Mesenchymal stem cell (in vitro differentiated cells and primary cell): ENCODE measurements around the gene NUDCD3.
A peak's percentile ranks its signal among the peaks of the same experiment; 100 is the strongest.

Experiments used
- DNase-seq: peaks from one replicate; pipeline ENCODE4 v3.0.0-alpha.2; 2013
- H2AFZ ChIP-seq: one replicate; pipeline ENCODE4 v1.6.1; 2013; ENCODE audit warnings: low read depth, mild to moderate bottlenecking, control low read depth, inconsistent platforms, low read length, moderate library complexity
- H2AK5ac ChIP-seq: 2 replicates; pipeline ENCODE4 v1.6.1; 2013; ENCODE audit warnings: low read length, moderate library complexity, mild to moderate bottlenecking, inconsistent platforms; ENCODE audit not compliant: severe bottlenecking
- H2BK120ac ChIP-seq: one replicate; pipeline ENCODE4 v1.6.1; 2013; ENCODE audit warnings: low read depth, mild to moderate bottlenecking, inconsistent platforms, low read length, moderate library complexity
- H2BK12ac ChIP-seq, 2 experiments: one replicate each; pipeline ENCODE4 v1.6.1; 2013; ENCODE audit warnings: inconsistent platforms in 2 of 2, low read length in 2 of 2, mild to moderate bottlenecking in 2 of 2, moderate library complexity in 2 of 2, control low read depth in 1 of 2
- H2BK15ac ChIP-seq: one replicate; pipeline ENCODE4 v1.6.1; 2013; ENCODE audit warnings: mild to moderate bottlenecking, low read depth, inconsistent platforms; ENCODE audit not compliant: poor library complexity, severe bottlenecking
- H2BK5ac ChIP-seq: 2 replicates; pipeline ENCODE4 v1.6.1; 2013; ENCODE audit warnings: low read depth, mild to moderate bottlenecking, low read length, control low read depth, inconsistent platforms; ENCODE audit not compliant: poor library complexity, severe bottlenecking
- H3K14ac ChIP-seq, 2 experiments: one replicate each; pipeline ENCODE4 v1.6.1; 2013; ENCODE audit warnings: inconsistent platforms in 2 of 2, low read length in 2 of 2, control low read depth in 1 of 2, mild to moderate bottlenecking in 1 of 2, moderate library complexity in 1 of 2
- H3K18ac ChIP-seq, 2 experiments: one replicate each; pipeline ENCODE4 v1.6.1; 2013; ENCODE audit warnings: inconsistent platforms in 2 of 2, low read length in 2 of 2, control low read depth in 1 of 2, low read depth in 1 of 2, mild to moderate bottlenecking in 1 of 2
- H3K23ac ChIP-seq, 2 experiments: one replicate each; pipeline ENCODE4 v1.6.1; 2013; ENCODE audit warnings: inconsistent platforms in 2 of 2, low read length in 2 of 2, mild to moderate bottlenecking in 2 of 2, moderate library complexity in 2 of 2, control low read depth in 1 of 2
- H3K27ac ChIP-seq: 2 replicates; pipeline ENCODE4 v1.5.1; 2013; ENCODE audit warnings: mild to moderate bottlenecking, moderate library complexity, low read length, control low read depth, inconsistent platforms; ENCODE audit not compliant: poor library complexity, severe bottlenecking
- H3K27me3 ChIP-seq, 2 experiments: 2 replicates each; pipeline versions ENCODE4 v1.6.1 to v1.7.0; 2013; ENCODE audit warnings: low read length in 2 of 2, mild to moderate bottlenecking in 2 of 2, moderate library complexity in 2 of 2, control low read depth in 1 of 2, inconsistent platforms in 1 of 2; ENCODE audit not compliant: control insufficient read depth in 1 of 2, insufficient read depth in 1 of 2
- H3K36me3 ChIP-seq, 2 experiments: 2 replicates each; pipeline versions ENCODE4 v1.6.1 to v1.7.0; 2013; ENCODE audit warnings: low read length in 2 of 2, control low read depth in 1 of 2, inconsistent platforms in 1 of 2, low read depth in 1 of 2, mild to moderate bottlenecking in 1 of 2; ENCODE audit not compliant: insufficient read depth in 2 of 2, control insufficient read depth in 1 of 2
- H3K4ac ChIP-seq, 2 experiments: one replicate each; pipeline ENCODE4 v1.6.1; 2013; ENCODE audit warnings: inconsistent platforms in 2 of 2, low read length in 2 of 2, mild to moderate bottlenecking in 2 of 2, moderate library complexity in 2 of 2, control low read depth in 1 of 2, low read depth in 1 of 2
- H3K4me1 ChIP-seq: 2 replicates; pipeline ENCODE4 v1.6.1; 2013; ENCODE audit warnings: low read depth, low read length, control low read depth; ENCODE audit not compliant: control insufficient read depth, insufficient read depth
- H3K4me2 ChIP-seq: 2 replicates; pipeline ENCODE4 v1.6.1; 2013; ENCODE audit warnings: low read length, mild to moderate bottlenecking, inconsistent platforms; ENCODE audit not compliant: poor library complexity, severe bottlenecking
- H3K4me3 ChIP-seq, 2 experiments: 2 replicates each; pipeline versions ENCODE4 v1.5.1 to v1.7.0; 2013; ENCODE audit warnings: low read length in 2 of 2, mild to moderate bottlenecking in 2 of 2, control low read depth in 1 of 2, low read depth in 1 of 2; ENCODE audit not compliant: insufficient read depth in 1 of 2
- H3K79me1 ChIP-seq: replicated peaks from 2 replicates; pipeline ENCODE4 v1.6.1; 2013; ENCODE audit warnings: mild to moderate bottlenecking, control low read depth, low read length, inconsistent platforms; ENCODE audit not compliant: poor library complexity, severe bottlenecking
- H3K9ac ChIP-seq: 2 replicates; pipeline ENCODE4 v1.7.0; 2013; ENCODE audit warnings: mild to moderate bottlenecking, low read length, moderate library complexity
- H3K9me3 ChIP-seq: 2 replicates; pipeline ENCODE4 v1.7.0; 2013; ENCODE audit warnings: mild to moderate bottlenecking, low read length; ENCODE audit not compliant: control insufficient read depth
- H4K8ac ChIP-seq: one replicate; pipeline ENCODE4 v1.6.1; 2013; ENCODE audit warnings: inconsistent platforms, mild to moderate bottlenecking, low read length, moderate library complexity
- H4K91ac ChIP-seq: one replicate; pipeline ENCODE4 v1.6.1; 2013; ENCODE audit warnings: mild to moderate bottlenecking, low read length, inconsistent platforms
- whole genome bisulfite sequencing: methylation state at CpG from one replicate; pipeline ENCODE4 v1.1.7; 2013; ENCODE audit warnings: mixed read lengths; 5-methylcytosine and 5-hydroxymethylcytosine counted together

NUDCD3 gene

DNA sequence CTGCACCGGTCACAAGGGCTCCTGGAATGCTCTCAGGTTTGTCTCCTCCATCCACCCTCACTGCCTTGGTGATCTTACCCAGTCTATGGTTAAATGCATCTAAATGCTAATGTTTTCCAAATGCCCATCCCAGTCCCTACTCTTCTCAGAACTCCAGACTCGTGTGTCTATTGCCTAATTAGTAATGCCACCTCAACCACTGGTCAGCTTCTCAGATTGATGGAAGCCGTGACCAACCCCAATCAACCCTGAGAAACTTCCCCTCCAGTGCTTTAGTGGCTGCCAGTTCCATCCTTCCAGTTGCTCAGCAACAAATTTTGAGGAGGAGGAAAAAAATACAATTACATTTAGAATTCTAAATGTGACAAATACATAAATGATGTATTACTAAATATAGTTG lies 18.6 kb downstream of the NUDCD3 start:
- Histone ChIP-seq H3K9ac (no peak overlapping the region), H3K27ac (peak overlapping the region; percentile 57), H2BK5ac (no peak overlapping the region), H3K79me1 (peaks cover 18% of the 10 kb centered on the region), H2BK120ac (no peak overlapping the region), H2BK12ac (no peak overlapping the region), H2BK15ac (no peak overlapping the region), H3K4me3 (no peak overlapping the region), H3K27me3 (no peaks in the 10 kb centered on the region), H3K14ac (no peak overlapping the region), H2AK5ac (peak overlapping the region; percentile 3), H3K4ac (no peak overlapping the region), H2AFZ (no peak overlapping the region), H3K18ac (peak overlapping the region in 1 of 2 experiments; percentile 68), H3K9me3 (no peaks in the 10 kb centered on the region), H3K4me1 (peaks cover 21% of the 10 kb centered on the region), H3K23ac (no peak overlapping the region), H4K8ac (no peak overlapping the region), H3K36me3 (peaks cover 13 to 46% of the 10 kb centered on the region in 2 experiments), H4K91ac (no peak overlapping the region), H3K4me2 (no peak overlapping the region)
- peak; percentile 43 for DNase-seq
- 89% methylated on average over 3 of the region's 3 CpGs for WGBS

DNA sequence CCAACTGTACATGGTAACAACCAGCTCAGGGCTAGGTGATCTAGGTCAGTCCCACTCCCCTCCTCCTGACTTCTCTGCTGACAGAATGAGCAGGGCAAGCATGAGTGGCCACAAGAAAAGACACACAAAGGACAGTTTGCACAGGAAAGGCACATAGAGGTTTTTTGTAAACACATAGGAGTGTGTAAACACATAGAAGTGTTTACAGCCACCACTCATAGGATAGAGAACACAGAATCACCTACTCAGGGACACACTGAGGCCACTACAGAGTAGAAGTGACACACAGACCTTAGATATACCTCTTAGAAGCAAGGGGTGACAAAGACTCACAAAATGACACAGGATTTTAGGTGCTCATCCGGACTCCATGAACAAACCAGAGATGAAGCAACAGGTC lies 19.0 kb downstream of the NUDCD3 start:
- H3K79me1 ChIP-seq: peaks cover 15% of the 10 kb centered on the region
- H3K36me3 ChIP-seq: peaks cover 13 to 42% of the 10 kb centered on the region in 2 experiments
- H3K14ac ChIP-seq: no peak overlapping the region
- H4K8ac ChIP-seq: no peak overlapping the region
- no peak overlapping the region for H2BK12ac ChIP-seq
- H2BK120ac ChIP-seq: no peak overlapping the region
- WGBS: 96% methylated on average over 1 of the region's 1 CpG
- no peak for DNase-seq
- no peak overlapping the region for H3K23ac ChIP-seq
- H3K4ac ChIP-seq: no peak overlapping the region
- H2BK15ac ChIP-seq: no peak overlapping the region
- peaks cover 22% of the 10 kb centered on the region for H3K4me1 ChIP-seq
- H2BK5ac ChIP-seq: no peak overlapping the region
- peak overlapping the region; percentile 3 for H2AK5ac ChIP-seq
- no peak overlapping the region for H2AFZ ChIP-seq
- H3K9ac ChIP-seq: no peak overlapping the region
- H4K91ac ChIP-seq: no peak overlapping the region
- no peaks in the 10 kb centered on the region for H3K9me3 ChIP-seq
- peak overlapping the region; percentile 57 for H3K27ac ChIP-seq
- no peak overlapping the region for H3K4me2 ChIP-seq
- no peak overlapping the region for H3K4me3 ChIP-seq
- H3K27me3 ChIP-seq: no peaks in the 10 kb centered on the region
- peak overlapping the region in 1 of 2 experiments; percentile 68 for H3K18ac ChIP-seq

GRCh38 chr7:44470628-44471245 lies 19.7 kb downstream of the NUDCD3 start:
- peak overlapping the region; percentile 4 for H3K4me2 ChIP-seq
- no peak overlapping the region for H3K4me3 ChIP-seq
- WGBS: 94% methylated on average over 3 of the region's 5 CpGs
- no peak overlapping the region for H3K23ac ChIP-seq
- peak overlapping the region; percentile 98 for H2AK5ac ChIP-seq
- no peak overlapping the region for H3K4ac ChIP-seq
- peaks cover 28% of the 10 kb centered on the region for H3K4me1 ChIP-seq
- H2AFZ ChIP-seq: no peak overlapping the region
- no peak overlapping the region for H4K91ac ChIP-seq
- H4K8ac ChIP-seq: no peak overlapping the region
- peak overlapping the region; percentile 98 for H3K27ac ChIP-seq
- H3K9ac ChIP-seq: no peak overlapping the region
- no peak overlapping the region for H3K14ac ChIP-seq
- no peak overlapping the region for H2BK12ac ChIP-seq
- no peaks in the 10 kb centered on the region for H3K27me3 ChIP-seq
- no peak overlapping the region for H2BK15ac ChIP-seq
- H3K79me1 ChIP-seq: peaks cover 10% of the 10 kb centered on the region
- no peak for DNase-seq
- no peaks in the 10 kb centered on the region for H3K9me3 ChIP-seq
- peaks cover 11 to 35% of the 10 kb centered on the region in 2 experiments for H3K36me3 ChIP-seq
- peak overlapping the region in 1 of 2 experiments; percentile 75 for H3K18ac ChIP-seq
- peak overlapping the region; percentile 74 for H2BK5ac ChIP-seq
- no peak overlapping the region for H2BK120ac ChIP-seq

DNA sequence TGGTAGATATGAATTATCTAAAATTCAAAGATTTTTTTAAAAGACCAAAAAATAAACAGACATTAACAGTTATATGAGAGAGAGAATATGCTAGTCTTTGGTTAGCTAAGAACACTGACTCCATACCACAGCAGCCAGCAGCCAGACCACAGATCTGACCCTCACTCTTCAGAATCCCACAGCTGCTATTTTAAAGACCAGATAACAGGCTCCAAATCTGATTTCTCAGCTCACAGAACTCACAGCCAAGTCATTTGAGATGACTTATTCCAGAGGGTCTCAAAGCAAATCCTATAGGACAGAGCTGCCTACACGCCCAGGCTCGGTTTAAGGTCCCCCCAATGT lies 20.4 kb downstream of the NUDCD3 start:
- H3K27ac ChIP-seq: peak overlapping the region; percentile 98
- H3K9me3 ChIP-seq: no peaks in the 10 kb centered on the region
- H4K91ac ChIP-seq: no peak overlapping the region
- H3K23ac ChIP-seq: no peak overlapping the region
- no peak overlapping the region for H3K4me3 ChIP-seq
- WGBS: 85% methylated on average over 2 of the region's 2 CpGs
- H3K4ac ChIP-seq: no peak overlapping the region
- no peak overlapping the region for H3K9ac ChIP-seq
- no peak overlapping the region for H2BK15ac ChIP-seq
- no peak overlapping the region for H2AFZ ChIP-seq
- no peaks in the 10 kb centered on the region for H3K27me3 ChIP-seq
- no peak overlapping the region for H3K18ac ChIP-seq
- H2AK5ac ChIP-seq: peak overlapping the region; percentile 98
- no peak overlapping the region for H2BK120ac ChIP-seq
- DNase-seq: peak; percentile 73
- H3K4me1 ChIP-seq: peaks cover 27% of the 10 kb centered on the region
- H3K36me3 ChIP-seq: peaks cover 11 to 35% of the 10 kb centered on the region in 2 experiments
- no peak overlapping the region for H3K14ac ChIP-seq
- H2BK12ac ChIP-seq: no peak overlapping the region
- peak overlapping the region; percentile 4 for H3K4me2 ChIP-seq
- H4K8ac ChIP-seq: no peak overlapping the region
- H2BK5ac ChIP-seq: peak overlapping the region; percentile 74
- peaks cover 10% of the 10 kb centered on the region for H3K79me1 ChIP-seq
